CD4-positive, alpha-beta T cell treated with Interleukin-15 for 4 hours (primary cell): ENCODE data around the gene DDX27.
"Not testable (repeated sequence)": the region's sequence is repeated elsewhere in the genome, so short reads cannot be mapped to it uniquely, and the experiment has no call there.

Source experiments
- DNase-seq: peaks from one replicate; pipeline ENCODE4 v3.0.0-alpha.2; 2020; ENCODE audit warnings: low spot score

DDX27 gene, protein sequence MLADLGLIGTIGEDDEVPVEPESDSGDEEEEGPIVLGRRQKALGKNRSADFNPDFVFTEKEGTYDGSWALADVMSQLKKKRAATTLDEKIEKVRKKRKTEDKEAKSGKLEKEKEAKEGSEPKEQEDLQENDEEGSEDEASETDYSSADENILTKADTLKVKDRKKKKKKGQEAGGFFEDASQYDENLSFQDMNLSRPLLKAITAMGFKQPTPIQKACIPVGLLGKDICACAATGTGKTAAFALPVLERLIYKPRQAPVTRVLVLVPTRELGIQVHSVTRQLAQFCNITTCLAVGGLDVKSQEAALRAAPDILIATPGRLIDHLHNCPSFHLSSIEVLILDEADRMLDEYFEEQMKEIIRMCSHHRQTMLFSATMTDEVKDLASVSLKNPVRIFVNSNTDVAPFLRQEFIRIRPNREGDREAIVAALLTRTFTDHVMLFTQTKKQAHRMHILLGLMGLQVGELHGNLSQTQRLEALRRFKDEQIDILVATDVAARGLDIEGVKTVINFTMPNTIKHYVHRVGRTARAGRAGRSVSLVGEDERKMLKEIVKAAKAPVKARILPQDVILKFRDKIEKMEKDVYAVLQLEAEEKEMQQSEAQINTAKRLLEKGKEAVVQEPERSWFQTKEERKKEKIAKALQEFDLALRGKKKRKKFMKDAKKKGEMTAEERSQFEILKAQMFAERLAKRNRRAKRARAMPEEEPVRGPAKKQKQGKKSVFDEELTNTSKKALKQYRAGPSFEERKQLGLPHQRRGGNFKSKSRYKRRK

DNA sequence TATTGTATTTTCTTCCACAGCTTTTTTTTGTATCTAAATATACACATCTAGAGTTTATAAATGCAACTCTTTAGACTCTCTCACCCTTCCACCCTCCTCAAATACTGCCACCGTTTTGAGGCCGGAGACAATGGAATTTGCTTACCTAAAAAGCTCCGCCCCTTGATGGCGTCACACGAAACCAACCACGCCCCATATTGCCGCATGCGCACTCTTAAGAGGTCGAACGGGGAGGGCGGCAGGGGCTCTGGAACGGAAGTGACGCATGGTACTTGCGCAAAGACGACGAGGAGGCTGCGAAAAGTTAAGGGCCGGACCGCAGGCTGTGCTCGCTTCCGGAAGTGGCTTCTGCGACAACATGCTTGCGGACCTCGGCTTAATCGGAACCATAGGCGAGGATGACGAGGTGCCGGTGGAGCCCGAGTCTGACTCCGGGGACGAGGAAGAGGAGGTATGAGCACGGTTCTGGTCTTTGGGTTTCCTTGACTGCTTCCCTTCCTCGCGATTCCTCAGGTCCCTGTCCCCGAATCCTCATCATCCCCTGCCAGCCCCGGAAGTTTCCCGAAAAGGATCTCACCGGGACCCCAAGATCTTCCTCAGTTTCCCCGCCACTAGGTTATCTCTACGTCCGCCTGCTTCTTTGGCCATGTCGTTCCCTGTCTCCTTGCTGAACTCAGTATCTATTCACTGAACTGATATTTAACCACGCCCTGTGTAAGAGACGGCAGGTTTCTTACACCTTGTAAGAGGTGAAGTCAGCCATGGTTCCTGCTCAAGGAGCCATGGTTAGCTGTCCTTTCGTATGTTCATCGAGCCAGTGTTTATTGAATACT, at the start of gene DDX27:
Gene DDX27 (plus strand): TSS at position 326 of the 833 bp plus-strand sequence. CDS start 33 bp downstream, at position 359.
- peak; percentile 97 for DNase-seq

DNA sequence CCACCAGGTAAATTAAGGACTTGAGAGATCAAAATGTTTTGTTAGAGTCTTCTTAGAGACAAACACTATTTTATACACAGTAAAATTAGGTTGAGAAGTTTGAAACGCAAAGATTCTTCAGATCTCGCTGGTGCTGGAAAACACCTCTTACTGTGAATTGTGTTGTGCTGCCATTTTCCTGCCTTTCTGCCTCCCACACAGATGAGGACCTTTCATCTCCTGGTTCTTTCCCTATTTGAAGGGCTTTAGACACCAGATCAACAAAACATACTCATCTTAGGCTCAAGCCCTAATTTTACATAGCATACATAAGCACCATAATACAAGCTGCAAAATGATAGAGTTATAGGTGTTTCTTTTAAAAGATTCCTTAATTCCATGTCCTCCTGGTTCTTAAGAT, 49.7 kb upstream of the DDX27 start:
- DNase-seq = no peak

DNA sequence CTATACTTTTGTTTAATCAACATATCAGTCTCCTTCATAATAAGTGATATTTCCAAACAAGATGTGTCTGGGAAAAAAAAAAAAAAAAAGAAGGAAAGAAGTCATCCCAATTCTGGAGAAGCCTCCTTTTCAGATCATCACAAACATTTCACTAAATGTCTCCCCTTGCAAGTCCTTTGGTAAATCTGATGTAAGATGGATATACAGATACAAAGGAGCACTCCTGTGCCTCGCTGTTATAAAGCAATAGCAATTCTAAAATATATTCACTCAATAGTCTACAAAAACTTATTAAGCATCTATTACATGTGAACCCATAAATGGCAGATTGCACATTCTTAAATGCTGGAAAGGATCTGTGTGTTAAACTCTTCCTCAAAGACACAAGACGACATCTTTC, 48.5 kb upstream of the DDX27 start:
- DNase-seq = no peak

DNA sequence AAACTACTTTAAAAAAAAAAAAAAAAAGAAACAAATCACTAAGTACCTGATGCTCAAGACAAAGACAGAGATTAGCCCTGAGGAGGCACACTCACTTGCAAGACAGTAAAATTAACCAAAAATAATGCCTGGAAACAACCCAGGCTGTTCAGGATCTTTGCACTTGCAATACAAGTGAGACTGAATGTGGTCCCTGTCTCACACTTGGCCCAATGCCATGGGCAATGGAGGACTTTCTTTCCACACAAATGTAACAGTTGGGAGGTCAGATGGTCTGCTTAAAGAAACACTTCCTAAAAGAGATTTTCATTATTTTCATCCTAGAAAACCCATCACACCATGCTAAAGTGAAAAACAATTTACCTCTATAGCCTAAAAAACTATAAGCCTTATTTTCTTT, 47.3 kb upstream of the DDX27 start:
- no peak for DNase-seq

DNA sequence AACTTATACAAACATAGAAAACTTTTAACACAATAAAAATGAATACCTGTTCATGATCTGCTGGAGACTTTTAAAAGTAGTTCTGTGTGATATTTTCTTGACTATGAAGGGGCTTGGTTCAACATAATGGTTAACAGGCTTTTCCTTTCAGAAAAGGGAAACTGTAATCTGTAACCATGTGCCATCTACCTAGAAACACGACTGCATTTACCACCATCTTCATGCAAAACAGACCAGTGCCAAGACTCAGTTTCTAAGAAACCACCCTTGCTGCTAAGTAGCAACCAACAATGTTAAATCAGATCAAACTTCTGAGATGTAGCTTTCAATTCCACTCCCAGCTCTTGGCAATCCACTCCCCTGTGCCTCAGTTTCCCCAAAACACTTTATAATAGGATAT, 46.8 kb upstream of the DDX27 start:
- no peak for DNase-seq

DNA sequence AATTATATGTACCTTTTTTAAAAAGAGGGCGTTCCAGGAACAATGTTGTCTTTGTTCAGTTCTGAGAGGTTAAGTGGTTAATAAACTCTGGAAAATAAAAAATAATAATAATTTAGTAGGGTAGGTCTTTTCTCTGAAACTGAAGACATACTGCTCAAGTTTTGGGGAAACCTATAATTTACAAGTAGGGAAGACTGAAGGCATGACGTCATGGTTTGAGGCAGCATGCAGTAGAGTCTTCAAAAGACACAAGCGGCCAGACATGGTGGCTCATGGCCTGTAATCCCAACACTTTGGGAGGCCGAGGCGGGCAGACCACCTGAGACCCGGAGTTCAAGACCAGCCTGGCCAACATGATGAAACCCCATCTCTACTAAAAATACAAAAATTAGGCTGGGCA, 45.0 kb upstream of the DDX27 start:
- DNase-seq = no peak

DNA sequence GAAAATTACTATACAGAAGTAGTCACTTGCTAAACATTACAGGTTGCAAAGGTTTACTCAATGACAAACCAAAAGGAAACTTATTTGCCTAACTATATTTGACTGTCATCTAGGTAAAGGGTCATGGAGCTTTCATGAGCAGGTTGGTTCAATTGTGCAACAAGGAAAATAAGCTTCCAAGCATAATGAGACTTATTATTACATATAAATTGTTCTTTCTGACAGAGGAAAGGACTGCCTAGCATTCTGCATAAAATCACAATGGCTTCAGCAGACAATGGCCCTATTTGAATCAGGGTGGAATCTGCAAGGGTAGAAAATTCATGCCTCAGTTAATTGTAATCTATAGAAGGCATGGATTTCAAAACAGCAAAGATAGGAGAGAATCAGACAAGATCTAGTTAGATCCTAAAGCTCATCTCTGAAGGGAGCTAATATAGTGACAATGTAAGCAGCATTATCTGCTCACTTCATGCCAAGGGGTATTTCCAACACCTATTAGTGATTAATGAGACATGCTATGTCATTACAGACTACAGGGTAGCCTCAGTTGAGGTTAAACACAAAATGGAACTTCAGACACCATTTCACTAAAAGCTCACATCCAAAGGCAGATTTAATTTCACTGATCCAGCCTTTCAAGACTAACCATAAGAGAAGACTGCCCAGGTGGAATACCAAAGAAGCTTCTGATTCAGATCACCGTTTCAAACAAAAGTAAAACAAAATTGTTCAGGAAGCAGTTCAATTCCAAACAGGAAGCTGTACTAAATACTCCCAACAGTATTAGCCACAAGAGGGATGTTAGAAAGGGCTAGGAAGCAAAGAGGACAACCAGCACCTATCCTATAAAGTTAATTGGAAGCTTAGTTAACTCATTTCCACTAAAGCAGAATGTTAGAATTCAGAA, 39.6 kb upstream of the DDX27 start:
- no peak for DNase-seq

DNA sequence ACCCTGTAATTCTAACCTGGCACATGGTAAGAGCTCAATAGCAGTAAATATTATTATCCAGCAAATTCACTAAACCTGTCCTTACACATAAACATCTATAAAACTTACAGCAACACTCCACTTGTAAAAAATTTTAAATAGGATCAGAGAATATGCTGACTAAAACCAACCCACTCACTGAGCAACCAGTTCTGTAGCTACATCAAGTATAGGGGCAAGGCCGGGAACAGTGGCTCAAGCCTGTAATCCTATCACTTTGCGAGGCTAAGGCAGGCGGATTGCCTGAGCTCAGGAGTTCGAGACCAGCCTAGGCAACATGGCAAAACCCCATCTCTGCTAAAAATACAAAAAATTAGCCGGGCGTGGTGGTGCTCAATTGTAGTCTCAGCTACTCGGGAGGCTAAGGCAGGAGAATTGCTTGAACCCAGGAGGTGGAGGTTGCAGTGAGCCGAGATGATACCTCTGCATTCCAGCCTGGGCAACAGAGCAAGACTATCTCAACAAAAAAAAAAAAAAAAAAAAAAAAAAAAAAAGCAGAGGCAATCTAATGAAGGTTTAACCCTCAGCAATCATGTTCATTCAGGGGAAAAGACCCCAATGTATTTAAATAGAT, 37.8 kb upstream of the DDX27 start:
- no peak for DNase-seq

DNA sequence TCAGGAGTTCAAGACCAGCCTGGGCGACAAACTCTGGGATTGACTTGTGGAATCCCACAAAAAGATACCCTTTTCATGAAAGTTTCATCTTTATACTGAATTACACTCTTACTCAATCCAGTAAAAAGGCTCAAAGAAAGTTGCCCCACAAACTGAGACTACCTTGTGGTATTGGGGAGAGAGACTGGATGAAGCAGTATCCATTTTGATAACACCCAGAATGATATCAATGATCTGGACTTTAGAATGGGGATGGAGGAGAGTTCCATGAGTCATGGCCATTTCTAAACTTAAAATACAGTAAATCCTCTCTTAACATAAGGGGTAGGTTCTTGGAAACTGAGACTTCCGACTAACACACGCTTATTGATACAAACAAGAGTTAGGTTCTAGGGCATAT, 35.8 kb upstream of the DDX27 start:
- DNase-seq = no peak

DNA sequence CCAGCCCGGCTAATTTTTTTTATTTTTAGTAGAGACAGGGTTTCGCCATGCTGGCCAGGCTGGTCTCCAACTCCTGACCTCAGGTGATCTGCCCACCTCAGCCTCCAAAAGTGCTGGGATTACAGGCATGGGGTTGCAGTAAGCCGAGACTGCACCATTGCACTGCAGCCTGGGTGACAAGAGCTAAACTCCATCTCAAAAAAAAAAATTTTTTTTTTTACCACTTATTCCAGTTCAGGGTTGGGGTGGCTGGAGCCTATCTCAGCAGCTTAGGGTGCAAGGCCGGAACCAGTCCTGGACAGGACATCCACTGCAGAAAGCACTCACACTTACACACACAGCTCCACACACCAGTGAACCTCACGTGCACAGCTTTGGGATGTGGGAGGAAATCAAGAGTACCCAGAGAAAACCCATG, 35.1 kb upstream of the DDX27 start:
- not testable (repeated sequence) for DNase-seq

DNA sequence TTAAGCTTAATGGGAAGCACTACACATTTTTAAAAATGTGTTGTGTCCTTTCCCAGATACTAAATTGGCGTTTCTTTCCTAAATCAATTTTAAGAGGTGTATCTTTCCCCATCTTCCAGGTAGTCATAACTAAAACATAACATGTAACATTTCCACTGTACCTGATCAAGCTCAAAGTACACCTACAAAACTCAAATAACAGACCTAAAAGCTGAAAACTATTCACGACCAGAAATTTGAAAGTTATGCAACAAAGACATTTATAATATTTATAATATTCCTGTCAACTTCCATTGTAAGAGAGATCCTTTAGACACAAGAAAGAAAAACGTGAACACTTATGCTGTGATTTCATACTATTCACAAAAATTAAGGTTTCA, 34.5 kb upstream of the DDX27 start:
- no peak for DNase-seq

DNA sequence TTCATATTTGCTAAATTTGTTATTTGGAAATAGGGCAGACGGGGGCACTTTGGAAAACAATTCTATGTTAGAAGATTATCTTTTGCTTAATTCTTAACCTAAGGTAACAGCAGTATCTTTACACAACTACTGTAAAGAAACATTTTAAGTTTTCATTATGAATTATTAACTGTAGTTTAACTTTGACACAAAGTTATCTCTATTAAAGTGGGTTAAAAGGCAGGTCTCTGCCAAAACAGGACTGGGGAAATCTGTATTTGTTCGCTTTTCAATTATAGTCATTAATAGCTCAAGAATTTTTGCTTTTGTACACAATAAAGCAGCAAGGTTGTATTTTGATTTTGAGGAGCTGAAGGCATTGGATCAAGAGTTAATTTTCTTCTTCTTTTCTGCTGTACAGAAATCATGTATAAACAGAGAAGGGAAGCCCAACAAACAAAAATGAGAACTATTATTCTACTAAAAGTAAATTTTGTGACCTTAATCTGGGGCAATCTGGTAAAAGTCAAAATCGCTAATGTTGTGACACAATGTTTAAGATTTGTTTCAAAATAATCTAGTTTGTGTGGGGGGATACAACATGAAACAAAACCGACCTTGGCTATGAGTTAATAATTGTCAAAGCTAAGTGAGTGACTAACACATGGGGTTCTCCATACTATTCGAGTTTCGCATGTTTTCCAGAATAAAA, 34.0 kb upstream of the DDX27 start:
- DNase-seq = no peak

DNA sequence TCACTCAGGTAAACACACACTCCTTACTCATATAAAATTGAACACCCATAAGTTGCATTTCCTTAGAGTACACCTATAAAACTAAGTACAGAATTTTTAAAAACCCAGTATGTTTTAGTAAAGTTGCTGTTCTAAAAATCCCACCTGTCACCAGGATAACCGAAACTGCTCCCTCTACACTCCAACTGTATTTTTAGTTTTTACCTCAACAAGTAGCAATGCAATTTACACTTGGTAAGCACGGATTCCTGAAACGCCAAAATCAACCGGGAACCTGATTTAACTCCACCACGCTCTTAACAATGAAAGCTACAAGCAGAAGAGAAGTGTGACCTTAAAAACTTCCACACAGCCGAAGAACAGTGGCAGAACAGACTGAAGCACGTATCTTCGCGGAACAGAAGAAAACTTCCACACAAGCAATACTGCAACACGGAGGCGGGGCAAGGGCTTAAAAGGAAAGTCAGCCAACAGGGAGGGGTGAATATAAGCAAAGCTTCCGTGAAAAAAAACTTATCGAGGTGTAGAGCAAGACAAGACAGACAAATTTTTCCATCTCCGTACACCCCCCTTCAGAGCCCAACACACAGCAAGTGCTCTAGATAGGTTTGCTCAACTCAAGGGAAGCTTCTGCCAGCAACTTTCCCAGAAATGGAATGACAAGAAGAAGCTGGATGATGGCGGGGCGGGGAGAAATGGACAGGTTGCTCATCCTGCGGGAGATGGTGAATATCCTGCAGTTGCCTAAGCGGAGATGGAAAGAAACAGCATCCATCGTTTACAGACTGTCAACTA, 32.5 kb upstream of the DDX27 start:
- peak; percentile 71 for DNase-seq

DNA sequence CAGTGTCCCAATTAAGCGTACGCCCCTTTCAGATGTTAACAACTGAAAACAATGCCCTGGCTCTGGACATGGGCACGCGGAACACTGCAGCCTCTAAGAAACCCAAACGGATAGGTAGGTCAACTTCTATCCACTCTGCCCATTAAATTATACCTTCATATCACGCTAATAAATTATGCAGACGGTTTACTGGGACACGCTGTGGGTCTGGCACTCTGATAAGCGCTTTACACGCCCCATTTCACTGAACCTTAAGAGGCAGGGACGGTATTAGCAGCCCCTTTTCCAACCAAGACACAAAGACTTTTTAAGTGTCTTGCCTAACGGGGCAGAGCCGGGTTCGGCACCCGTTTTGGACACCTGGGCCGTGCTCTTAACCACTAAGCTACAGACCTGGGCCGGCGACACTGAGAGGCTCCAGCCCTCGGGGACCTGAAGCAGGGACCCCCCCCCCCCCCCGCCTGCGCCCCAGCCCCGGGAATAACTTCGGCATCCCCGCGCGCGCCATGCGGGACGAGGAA, 31.8 kb upstream of the DDX27 start:
- no peak for DNase-seq

DNA sequence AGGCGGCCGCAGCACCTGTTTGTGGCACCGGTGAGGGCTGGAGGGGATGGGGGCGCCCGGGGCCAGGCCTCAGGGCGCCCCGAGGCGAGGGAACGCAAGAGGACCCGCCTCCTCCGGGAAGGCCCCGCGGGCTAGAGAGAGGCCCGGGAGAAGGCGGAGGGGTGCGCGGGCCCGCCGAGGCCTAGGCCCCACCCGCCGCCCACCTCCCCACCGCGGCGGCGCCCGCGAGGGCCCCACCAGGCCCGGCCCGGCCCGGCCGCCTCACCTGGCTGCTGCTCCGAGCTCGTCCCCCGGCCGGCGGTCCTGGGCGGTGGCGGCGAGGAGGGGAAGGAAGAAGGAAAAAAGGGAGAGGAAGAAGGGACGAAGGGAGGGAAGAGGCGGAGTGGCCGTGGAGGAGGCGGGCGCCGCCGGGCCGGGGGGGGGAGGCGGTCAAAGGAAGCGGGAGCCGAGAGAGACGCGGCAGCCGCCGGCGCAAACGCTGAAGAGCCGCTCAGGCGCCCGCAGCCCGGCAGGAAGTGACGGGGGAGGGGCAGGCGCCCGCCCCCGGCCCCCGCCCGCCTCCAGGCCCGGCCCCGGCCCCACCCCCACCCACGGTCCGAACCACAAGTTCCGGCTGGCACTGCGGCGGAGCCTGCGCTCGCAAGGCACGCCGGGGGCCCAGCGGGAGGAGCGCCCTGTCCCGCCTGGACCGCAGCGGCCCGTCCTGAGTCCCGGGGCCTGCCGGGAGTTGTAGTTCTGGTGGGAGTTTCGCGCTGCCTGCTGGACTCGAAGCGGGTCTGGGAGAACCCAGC, 31.2 kb upstream of the DDX27 start, which contains the start of gene STAU1:
Gene STAU1 (minus strand): TSS at position 484 of the 791 bp plus-strand sequence. CDS start 22,133 bp downstream, outside the sequence.
- DNase-seq = peak; percentile 93

DNA sequence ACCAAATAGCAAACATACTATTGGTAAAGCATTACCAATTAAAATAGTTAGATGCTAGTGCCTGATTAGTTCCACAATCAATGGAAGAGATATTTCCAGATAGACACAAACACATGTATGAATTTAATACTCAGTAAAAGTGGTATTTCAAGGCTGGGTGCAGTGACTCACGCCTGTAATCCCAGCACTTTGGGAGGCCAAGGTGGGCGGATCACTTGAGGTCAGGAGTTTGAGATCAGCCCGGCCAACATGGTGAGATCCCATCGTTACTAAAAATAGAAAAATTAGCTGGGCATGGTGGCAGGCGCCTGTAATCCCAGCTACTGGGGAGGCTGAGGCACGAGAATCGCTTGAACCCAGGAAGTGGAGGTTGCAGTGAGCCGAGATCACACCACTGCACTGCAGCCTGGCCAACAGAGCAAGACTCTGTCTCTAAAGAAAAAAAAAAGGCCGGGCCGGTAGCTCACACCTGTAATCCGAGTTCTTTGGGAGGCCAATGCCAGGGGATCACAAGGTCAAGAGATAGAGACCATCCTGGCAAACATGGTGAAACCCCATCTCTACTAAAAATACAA, 26.2 kb upstream of the DDX27 start:
- DNase-seq = not testable (repeated sequence)

DNA sequence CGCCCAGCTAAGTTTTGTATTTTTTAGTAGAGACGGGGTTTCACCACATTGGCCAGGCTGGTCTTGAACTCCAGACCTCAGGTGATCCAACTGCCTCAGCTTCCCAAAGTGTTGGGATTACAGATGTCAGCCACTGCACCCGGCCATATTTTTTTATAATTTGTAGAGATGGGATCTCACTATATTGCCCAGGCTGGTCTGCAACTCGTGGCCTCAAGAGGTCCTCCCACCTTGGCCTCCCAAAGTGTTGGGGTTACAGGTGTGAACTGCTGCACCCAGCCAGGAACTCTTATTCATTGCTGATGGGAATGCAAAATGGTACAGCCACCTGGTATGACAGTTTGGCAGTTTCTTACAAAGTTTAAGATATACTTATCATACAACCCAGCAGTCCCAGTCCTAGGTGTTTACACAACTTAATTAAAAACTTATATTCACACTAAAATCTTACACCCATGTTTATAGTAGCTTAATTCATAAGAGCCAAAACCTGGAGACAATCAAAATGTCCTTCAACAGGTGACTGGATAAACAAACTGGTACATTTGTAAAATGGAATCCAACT, 19.4 kb upstream of the DDX27 start:
- DNase-seq = no peak

DNA sequence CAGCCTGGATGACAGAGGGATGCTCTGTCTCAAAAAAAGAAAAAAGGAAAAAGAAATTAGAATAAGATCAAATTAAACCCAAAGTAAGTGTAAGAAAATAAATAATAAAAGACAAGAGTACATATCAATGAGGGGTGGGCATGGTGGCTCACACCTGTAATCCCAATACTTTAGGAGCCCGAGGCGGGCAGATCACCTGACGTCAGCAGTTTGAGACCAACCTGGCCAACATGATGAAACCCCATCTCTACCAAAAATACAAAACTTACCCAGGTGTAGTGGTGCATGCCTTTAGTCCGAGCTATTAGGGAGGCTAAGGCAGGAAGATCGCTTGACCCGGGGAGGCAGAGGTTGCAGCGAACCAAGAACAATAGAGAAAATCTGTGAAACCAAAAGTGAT, 16.2 kb upstream of the DDX27 start:
- DNase-seq = no peak
